ENCODE results near the gene NLRP5. TPM values are rescaled to one million over a fixed set of nuclear protein-coding genes. Genes with fewer than 3 reads are reported as not detected.

Gene NLRP5
- total RNA-seq, 1 donor from 2014 or later = not detected

GRCh38 chr19:56069642-56070041 is 83.1 kb downstream of the NLRP5 start:
- no peak for DNase-seq (ENCODE audit: low spot score)
- intact Hi-C loops (cut with DNase I) = no loop called here

DNA sequence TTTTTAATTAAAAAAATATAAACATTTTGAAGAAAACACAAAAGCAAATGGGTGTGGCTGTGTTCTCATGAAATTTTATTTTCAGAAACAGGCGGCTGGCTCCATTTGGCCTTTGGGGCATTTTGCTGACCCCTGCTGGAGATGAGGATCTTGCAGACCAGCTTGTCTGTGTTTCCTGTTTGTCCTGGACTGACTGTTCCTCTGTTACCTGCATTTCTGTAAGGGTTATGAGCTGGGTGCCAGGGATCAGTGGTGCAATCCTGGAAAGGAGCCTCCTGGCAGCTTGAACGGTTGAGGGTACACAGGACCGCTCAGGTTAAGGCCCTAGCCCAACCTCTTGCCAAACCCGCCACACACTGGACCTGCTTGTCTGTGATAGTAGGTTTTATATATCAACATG is 84.6 kb downstream of the NLRP5 start:
- intact Hi-C loops (cut with DNase I) = no loop called here
- DNase-seq (ENCODE audit: low spot score) = no peak

DNA sequence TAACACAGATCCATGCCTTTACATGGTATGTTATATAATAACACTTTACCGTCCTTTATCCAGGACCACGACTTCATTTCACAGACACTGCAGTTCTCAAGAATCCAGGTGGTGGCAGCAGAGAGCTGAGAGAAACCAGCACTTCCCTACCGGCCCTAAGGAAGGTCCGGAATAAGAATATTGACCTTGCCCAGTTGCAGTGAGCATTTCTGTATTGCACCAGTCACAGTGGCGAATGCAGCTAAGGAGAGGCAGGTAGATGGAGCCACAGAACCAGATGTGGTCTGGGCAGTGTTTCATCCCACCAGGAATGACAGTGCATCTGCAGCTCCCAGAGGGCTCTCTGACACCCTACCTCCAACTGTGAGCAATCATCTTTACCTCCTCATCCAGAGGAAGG is 89.9 kb downstream of the NLRP5 start:
- DNase-seq (ENCODE audit: low spot score) = no peak
- intact Hi-C loops (cut with DNase I) = loop anchor here (1.0 to 5.0 kb wide), 2 partner anchors 96 to 256 kb away; no protein-coding TSS in a partner anchor

DNA sequence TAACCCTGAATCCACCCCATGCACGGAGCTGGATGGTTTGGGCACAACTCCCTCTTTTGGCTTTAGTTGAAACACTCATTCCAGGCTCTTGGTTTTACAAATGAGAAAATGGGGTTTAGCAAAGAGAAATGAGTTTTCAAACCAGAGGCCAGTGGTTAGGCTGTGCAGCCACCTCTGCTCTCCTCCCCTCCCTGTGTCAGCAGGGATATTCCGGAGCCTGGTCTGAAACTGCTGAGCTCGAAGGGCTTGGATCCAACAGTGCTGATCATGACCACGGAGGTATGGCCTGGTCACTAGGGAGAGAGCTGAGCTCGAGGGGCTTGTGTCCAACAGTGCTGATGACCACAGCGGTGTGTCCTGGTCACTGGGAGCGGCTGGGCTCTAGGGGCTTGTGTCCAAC is 93.0 kb downstream of the NLRP5 start:
- intact Hi-C loops (cut with DNase I) = loop anchor here (5.0 kb wide), 1 partner anchor 253 kb away; no protein-coding TSS in a partner anchor

DNA sequence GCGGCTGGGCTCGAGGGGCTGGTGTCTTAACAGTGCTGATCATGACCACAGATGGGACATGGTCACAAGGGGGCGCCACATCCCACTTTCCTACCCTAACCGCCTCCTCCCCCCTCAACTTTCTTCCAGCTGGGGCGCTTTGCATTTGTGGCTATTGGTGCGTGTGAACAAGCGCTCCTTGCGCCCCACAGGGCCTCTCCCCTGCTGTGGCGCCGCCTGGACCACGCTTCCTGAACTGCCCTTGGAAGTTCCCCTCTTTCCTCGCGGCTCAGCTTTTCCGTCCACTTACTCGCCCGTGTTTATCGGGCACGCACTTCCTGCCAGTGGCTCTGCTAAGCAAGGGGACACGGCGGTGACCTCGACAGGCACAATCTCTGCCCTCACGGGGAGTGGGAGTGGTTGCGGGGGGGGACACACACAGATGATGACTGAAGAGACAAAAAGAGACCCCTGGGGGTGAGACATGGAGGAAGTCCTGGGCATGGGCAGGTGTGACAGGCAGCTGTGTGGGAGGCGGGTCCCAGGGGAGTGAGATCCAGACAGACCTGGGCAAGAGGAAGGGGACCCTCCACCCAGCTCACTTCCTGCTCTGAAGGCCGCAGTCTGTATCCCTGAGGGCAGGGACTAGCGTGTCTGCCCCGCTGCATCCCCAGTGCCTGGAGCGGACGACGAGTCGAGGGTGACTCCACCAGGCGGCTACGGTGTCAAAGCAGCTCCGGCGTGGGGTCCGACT is 94.3 kb downstream of the NLRP5 start:
- peak; percentile 90 for DNase-seq (ENCODE audit: low spot score)
- intact Hi-C loops (cut with DNase I) = no loop called here

More for the DNA sequence above, 93.0 kb downstream of the NLRP5 start:
- no peak for DNase-seq (ENCODE audit: low spot score)

DNA sequence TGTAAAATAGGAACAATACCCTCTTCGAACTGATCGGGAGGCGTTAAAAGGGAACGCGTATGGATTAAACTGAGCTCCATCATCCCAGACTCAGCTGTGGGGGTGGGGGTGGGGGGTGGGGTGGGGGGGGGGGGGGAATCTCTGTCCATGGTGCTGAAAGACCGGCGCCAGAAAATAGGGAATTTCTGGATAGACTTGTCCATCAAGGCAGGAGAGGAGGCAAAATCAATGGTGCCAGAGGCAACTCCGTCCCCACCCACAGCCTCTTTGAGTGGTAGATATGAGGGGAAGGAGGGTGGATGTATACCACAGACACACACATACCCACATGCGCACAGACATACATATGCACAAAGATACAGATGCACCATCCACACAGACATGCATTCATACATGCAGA is 97.1 kb downstream of the NLRP5 start:
- intact Hi-C loops (cut with DNase I) = no loop called here
- no peak for DNase-seq (ENCODE audit: low spot score)

- intact Hi-C loops (cut with DNase I) = no loop called here
- no peak for DNase-seq (ENCODE audit: low spot score)
Observed at GRCh38 chr19:56084835-56085536, 98.4 kb downstream of the NLRP5 start.

DNA sequence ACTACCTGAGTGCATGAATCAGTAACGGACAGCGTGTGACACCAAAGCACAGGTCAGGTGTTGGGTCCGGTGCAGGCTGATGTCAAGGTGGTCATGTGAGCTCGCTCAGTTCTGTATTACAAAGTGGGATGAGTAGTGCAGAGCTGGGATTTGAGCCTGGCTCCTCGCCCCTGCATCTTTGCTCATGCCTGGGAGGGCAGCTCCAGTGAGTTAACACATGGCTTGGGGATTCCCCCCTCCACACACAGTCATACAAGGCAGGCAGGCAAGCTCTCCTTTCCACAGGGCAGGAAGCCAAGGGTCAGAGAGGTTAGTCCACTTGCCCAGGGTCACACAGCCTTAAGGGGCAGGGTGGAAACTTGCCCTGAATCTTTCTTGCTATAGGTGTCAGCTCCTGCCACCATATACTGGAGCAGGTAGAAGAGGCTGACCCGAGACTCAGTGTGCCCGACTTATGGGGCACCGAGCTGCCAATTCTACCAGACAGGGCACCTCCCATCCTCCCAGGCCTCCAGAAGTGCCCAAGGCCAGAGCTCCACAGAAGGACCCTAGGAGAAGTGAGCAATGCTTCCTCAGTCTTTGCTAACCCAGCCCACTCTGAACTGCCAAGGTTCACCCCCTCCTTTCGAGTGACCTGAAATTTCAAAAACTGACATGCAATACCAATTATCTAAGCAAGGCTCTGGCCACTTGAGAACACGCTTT is 99.1 kb downstream of the NLRP5 start:
- no peak for DNase-seq (ENCODE audit: low spot score)
- intact Hi-C loops (cut with DNase I) = no loop called here

DNA sequence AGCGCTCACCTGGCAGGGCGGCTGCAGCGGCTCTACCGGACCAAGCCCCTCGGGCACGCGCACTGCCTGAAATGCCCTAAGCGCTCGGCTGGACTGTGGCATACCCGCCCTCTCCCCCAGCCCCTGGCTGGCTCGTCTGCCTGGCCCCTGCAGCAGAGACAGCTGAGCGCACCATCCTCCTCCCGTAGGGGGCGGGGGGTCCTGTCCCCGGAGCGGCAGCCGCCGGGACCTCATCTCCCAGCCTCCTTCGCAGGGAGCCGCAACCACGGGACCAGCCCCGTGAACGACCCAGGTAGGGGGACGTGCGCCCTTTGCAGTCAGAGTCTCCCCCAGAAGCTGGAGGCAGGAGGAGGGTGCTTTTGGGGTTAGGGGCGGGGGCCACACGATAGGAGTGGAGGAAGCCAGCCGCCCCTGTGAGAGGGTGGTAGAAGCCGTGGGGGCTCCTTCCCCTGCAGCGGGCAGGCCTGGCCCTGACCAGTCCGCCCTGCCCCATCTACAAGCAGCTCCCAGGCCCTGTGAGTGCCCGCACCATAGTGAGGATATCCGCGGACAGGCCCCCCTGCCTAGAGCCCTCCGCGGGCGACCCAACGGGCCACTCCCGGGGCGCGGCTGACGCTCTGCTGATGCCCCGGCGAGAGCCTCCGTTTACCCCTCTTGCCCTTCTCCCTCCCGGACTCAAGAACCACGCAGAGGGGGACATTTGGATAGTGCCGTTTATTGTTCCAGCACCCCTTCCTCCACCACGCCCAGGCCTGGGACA is 100.3 kb downstream of the NLRP5 start:
- intact Hi-C loops (cut with DNase I) = no loop called here
- DNase-seq (ENCODE audit: low spot score) = no peak

DNA sequence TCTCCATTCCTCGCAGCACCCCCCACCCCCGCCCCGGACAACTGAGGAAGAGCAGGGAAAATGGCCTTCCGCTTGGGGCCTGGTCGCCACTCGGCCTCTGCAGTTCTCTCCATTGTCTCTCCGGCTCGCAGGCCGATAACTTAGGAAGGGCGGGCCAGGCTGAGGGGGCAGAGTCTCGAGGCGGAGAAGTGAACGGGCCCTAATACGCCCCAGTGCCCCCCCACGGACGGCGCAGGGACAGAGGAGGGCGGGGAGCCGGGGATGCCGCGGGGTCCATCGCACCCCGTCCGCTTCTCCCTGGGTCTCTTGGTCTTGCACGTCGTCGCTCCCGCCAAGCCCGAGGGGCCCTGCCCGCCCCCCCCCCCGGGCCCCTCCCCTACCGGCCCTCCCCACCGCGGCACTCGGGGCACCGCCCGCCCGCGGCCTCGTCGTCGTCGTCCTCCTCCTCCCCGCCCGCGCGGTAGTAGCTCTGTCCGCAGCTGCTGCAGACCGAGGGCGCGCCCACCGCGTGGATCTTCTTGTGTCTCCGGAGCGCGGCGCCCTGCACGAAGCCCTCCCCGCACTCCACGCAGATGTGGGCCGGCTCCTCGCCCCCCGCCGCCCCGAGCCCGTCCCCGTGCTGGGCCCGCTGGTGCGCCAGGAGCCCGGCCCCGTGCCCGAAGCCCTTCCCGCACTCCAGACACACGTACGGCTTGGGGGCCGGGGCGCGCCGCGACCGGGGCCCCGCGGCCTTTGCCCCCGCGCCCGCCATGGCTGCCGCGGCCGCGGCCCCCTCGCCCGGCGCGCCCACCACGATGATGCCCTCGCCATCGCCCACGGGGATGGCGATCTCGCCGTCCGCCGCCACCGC is 101.3 kb downstream of the NLRP5 start:
- DNase-seq (ENCODE audit: low spot score) = no peak
- intact Hi-C loops (cut with DNase I) = no loop called here

DNA sequence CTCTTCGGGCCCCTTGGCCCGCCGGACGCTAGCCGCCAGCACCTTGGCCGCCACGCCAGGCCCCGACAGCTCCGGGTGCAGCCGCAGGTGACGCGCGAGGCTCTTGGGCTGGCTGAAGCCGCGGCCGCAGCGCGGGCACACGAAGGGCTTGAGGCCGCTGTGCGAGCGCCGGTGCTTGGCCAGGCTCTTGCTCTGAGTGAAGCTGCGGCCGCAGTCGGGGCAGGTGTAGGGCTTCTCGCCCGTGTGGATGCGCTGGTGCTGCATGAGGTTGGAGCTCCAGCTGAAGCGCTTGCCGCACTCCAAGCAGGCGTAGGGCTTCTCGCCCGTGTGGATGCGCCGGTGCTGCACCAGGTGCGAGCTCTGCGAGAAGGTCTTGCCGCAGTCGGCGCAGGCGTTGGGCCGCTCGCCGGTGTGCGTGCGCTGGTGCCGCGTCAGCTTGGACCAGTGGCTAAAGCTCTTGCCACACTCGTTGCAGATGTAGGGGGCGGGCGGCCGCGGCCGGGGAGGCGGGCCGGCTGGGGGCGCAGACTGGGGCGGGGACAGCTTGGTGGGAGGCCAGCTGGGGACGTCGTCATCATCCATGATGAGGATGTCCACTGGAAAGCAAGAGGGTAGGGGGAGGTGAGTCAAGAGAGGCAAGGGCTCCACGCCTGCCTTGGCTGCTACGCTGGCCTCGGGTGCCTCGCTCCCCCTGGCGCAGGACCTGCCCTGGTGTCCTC is 102.1 kb downstream of the NLRP5 start:
- intact Hi-C loops (cut with DNase I) = no loop called here
- no peak for DNase-seq (ENCODE audit: low spot score)

DNA sequence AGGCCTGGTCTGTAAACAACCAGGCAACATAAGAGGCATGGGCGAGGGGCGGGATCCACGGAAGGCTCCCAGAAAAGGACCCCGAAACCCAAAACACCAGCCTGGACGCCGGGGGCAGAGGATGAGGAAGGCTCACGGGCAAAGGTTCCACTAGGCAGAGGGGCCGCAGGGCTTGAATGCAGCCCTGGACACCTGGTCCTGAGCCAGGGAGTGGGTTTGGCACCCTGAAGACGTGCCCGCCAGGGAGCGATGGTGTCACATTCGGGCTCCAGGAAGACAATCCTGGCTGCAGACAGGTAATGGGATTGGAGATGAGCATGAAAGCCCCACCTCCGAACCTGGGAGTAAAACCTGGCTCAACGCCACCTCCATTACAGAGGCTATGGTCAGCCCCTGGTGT is 102.8 kb downstream of the NLRP5 start:
- no peak for DNase-seq (ENCODE audit: low spot score)
- intact Hi-C loops (cut with DNase I) = no loop called here

- DNase-seq (ENCODE audit: low spot score) = no peak
- intact Hi-C loops (cut with DNase I) = no loop called here
Observed at GRCh38 chr19:56091066-56091490, 104.5 kb downstream of the NLRP5 start.

DNA sequence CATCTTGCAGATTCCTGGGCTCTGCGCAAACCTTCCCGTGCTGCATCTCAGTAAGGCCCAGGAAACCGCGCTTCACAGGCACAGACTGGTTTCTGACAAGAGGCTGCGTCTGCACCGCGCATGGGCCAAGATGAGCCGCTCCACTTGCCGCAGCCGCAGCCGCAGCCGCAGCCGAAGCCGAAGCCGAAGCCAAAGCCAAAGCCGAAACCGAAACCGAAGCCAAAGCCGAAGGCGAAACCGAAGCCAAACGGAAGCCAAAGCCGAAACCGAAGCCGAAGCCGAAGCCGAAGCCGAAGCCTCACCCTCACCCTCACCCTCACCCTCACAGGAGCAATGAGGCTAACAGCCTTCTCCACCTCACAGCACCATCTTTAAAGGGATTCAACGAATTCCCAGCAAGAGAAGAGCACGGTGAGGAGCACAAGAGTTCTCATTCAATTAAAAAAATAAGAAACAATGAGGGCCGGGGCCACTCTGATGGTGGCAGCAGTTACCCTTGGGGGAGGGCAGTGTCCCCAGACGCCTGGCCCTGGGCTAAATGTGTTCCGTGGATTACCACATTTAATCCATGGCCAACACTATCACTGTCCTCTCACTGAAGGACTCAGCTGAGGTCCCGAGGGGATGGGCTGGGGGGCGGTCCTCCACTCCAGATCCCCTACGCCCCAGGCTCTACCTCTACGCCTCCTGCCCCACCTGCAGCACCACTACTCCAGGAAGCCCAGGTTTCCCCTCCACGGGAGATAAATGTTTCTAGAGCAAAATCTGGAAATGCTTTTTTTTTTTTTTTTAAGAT is 105.4 kb downstream of the NLRP5 start:
- no peak for DNase-seq (ENCODE audit: low spot score)
- intact Hi-C loops (cut with DNase I) = no loop called here

DNA sequence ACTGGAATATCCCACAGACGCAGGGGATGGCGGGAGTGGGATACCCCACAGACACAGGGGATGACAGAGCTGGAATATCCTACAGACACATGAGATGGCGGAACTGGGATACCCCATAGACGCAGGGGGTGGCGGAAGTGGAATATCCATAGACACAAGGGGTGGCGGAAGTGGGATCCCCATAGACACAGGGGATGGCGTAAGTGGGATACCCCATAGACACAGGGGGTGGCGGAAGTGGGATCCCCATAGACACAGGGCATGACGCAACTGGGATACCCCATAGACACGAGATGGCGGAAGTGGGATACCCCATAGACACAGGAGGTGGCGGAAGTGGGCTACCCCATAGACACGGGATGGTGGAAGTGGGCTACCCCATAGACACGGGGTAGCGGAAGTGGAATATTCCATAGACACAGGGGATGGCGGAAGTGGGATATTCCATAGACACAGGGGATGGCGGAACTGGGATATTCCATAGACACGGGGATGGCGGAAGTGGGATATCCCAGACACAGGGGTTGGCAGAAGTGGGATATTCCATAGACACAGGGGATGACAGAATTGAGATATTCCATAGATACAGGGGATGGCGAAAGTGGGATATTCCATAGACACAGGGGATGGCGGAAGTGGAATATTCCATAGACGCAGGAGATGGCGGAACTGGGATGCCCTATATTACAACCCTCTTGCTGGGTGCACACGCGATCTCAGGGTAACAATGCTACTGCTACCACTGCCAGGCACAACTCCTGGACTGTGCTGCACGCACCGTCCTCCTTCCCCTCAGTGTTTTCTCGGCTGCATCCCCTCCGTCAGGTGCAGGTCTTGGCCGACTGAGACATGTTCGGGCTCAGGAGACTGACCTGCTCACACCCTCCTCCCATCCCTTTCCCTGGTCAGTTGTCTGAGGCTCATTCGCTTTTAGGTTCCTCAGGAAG is 106.4 kb downstream of the NLRP5 start:
- no peak for DNase-seq (ENCODE audit: low spot score)
- intact Hi-C loops (cut with DNase I) = no loop called here

DNA sequence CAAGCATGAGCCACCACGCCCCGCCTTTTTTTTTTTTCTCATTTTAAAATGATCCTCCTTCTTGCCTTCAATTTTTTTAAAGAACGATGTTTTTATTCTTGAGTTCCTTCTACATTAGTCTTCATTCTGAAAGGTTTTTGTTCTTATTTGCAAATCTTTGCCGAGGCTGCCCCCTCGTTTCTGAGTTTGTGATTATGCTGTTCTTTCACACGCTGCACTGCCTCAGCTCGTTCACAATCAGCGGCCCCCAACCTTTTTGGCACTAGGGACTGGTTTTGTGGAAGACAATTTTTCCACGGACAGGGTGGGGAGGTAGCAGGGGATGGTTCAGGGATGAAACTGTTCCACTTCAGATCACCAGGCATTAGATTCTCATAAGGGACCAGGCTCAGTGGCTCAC is 107.9 kb downstream of the NLRP5 start:
- DNase-seq (ENCODE audit: low spot score) = no peak
- intact Hi-C loops (cut with DNase I) = no loop called here
